HCT116 (cell line): ENCODE data around the gene ADGRG1. TPM values are rescaled to one million over a fixed set of nuclear protein-coding genes. Genes with fewer than 3 reads are reported as not detected.

ENCODE experiments used
- ATAC-seq: fragments of 200-7000 bp; cut with Tn5 transposase; 2 replicates; pipeline ENCODE4 v1.9.1; 2020; ENCODE audit warnings: mild to moderate bottlenecking, moderate library complexity
- BruUV-seq: library from RNA; stranded (reverse); fragments of 400-500 nt; replicated peaks from 2 replicates; lab custom pipeline; 2021; lab: Mats Ljungman, UMichigan
- CTCF ChIA-PET: fragments of 300-600 bp; sonication (Branson Sonifier 250); formaldehyde crosslinking; loops from one replicate; lab custom pipeline; 2021; ENCODE audit warnings: antibody characterized with exemption; lab: Charles Lee
- POLR2A ChIA-PET: fragments of 300-600, 350-600 bp; sonication (Branson Sonifier 250); formaldehyde crosslinking; loops from one replicate; lab custom pipeline; 2021; ENCODE audit warnings: antibody characterized with exemption; lab: Charles Lee
- RAD21 ChIA-PET, 2 experiments: fragments of 300-600 bp; sonication (Branson Sonifier 250); formaldehyde crosslinking; loops; one replicate each; lab custom pipeline; 2023; ENCODE audit warnings: low total read pairs in 2 of 2; ENCODE audit not compliant: uncharacterized antibody in 2 of 2, unreplicated experiment in 2 of 2, low non-redundant PET in 1 of 2; lab: Charles Lee
- DNase-seq: peaks from one replicate; pipeline ENCODE4 v3.0.0-alpha.2; 2010; ENCODE audit warnings: low read depth, low spot score
- H2AFZ ChIP-seq: fragments of 200-600 bp; shearing (Covaris generic), sonication (generic); 2 replicates; pipeline ENCODE4 v1.6.1; 2017; ENCODE audit warnings: low read depth, mixed run types, mixed read lengths, antibody characterized with exemption, low read length; ENCODE audit not compliant: poor library complexity, severe bottlenecking
- H3K27ac ChIP-seq: 2 replicates; pipeline ENCODE4 v1.5.1; 2012; ENCODE audit warnings: low read depth, low read length
- H3K27me3 ChIP-seq: fragments of 200-600 bp; sonication (generic); 2 replicates; pipeline ENCODE4 v1.6.1; 2016; ENCODE audit warnings: mixed run types, low read length, mixed read lengths; ENCODE audit not compliant: insufficient read depth
- H3K36me3 ChIP-seq, 2 experiments: fragments of 200-500 bp in 1 of 2; fragments of 200-600 bp in 1 of 2; sonication (Bioruptor generic) in 1 of 2; sonication (generic) in 1 of 2; 2 replicates each; pipeline versions ENCODE4 v1.5.1 to v1.6.1; 2014 to 2016; ENCODE audit warnings: low read length in 2 of 2, inconsistent platforms in 1 of 2, mixed read lengths in 1 of 2, mixed run types in 1 of 2; ENCODE audit not compliant: insufficient read depth in 2 of 2, control insufficient read depth in 1 of 2
- H3K4me1 ChIP-seq, 2 experiments: fragments of 200-600 bp in 1 of 2; sonication (generic) in 1 of 2; 2 replicates each; pipeline versions ENCODE4 v1.5.1 to v1.6.1; 2012 to 2017; ENCODE audit warnings: low read length in 2 of 2, inconsistent platforms in 1 of 2, mild to moderate bottlenecking in 1 of 2, mixed read lengths in 1 of 2, mixed run types in 1 of 2, moderate library complexity in 1 of 2; ENCODE audit not compliant: insufficient read depth in 2 of 2, control insufficient read depth in 1 of 2
- H3K4me2 ChIP-seq: fragments of 200-600 bp; sonication (generic); 2 replicates; pipeline ENCODE4 v1.6.1; 2017; ENCODE audit warnings: mixed run types, low read length, mixed read lengths
- H3K4me3 ChIP-seq, 2 experiments: fragments of 200-600 bp in 1 of 2; sonication (generic) in 1 of 2; replicated peaks in 1 of 2; 2 replicates each; pipeline ENCODE4 v1.5.1; 2011 to 2016; ENCODE audit warnings: low read length in 2 of 2, control low read depth in 1 of 2, low read depth in 1 of 2, mild to moderate bottlenecking in 1 of 2, mixed read lengths in 1 of 2, mixed run types in 1 of 2
- H3K79me2 ChIP-seq: fragments of 200-600 bp; sonication (generic); 2 replicates; pipeline ENCODE4 v1.6.1; 2017; ENCODE audit warnings: mild to moderate bottlenecking, mixed run types, low read length, moderate library complexity, mixed read lengths; ENCODE audit not compliant: insufficient read depth
- H3K9ac ChIP-seq: fragments of 200-600 bp; sonication (generic); 2 replicates; pipeline ENCODE4 v1.6.1; 2016; ENCODE audit warnings: low read length, mixed read lengths
- H3K9me2 ChIP-seq: fragments of 200-600 bp; sonication (generic), shearing (Covaris generic); 2 replicates; pipeline ENCODE4 v1.6.1; 2017; ENCODE audit warnings: mixed run types, mild to moderate bottlenecking, moderate library complexity; ENCODE audit not compliant: insufficient read depth
- H3K9me3 ChIP-seq, 2 experiments: fragments of 200-500 bp in 1 of 2; fragments of 200-600 bp in 1 of 2; sonication (Bioruptor generic) in 1 of 2; sonication (generic) in 1 of 2; 2 replicates each; pipeline ENCODE4 v1.6.1; 2014 to 2017; ENCODE audit warnings: low read length in 2 of 2, mixed read lengths in 2 of 2, inconsistent platforms in 1 of 2, low read depth in 1 of 2, mild to moderate bottlenecking in 1 of 2, mixed run types in 1 of 2, moderate library complexity in 1 of 2; ENCODE audit not compliant: control insufficient read depth in 1 of 2, insufficient read depth in 1 of 2
- H4K20me1 ChIP-seq: fragments of 200-600 bp; sonication (generic), shearing (Covaris generic); 2 replicates; pipeline ENCODE4 v1.6.1; 2017; ENCODE audit warnings: mixed run types, mild to moderate bottlenecking, moderate library complexity; ENCODE audit not compliant: insufficient read depth
- EGR1 ChIP-seq: IDR thresholded peaks from 2 replicates; pipeline ENCODE4 v1.6.1; 2012; ENCODE audit warnings: low read depth
- ELF1 ChIP-seq: IDR thresholded peaks from 2 replicates; pipeline ENCODE4 v1.6.1; 2012; ENCODE audit warnings: low read depth, borderline replicate concordance
- EZH2phosphoT487 ChIP-seq: fragments of 200-600 bp; IDR thresholded peaks from 2 replicates; pipeline ENCODE4 v1.6.1; 2018; ENCODE audit warnings: antibody characterized with exemption, borderline replicate concordance
- POLR2AphosphoS5 ChIP-seq: IDR thresholded peaks from 2 replicates; pipeline ENCODE4 v1.6.1; 2011; ENCODE audit warnings: mild to moderate bottlenecking, low read depth, low read length, moderate library complexity
- REST ChIP-seq: IDR thresholded peaks from 2 replicates; pipeline ENCODE4 v1.6.1; 2012; ENCODE audit warnings: low read depth
- SP1 ChIP-seq: IDR thresholded peaks from 2 replicates; pipeline ENCODE4 v1.6.1; 2012; ENCODE audit warnings: low read depth
- SRF ChIP-seq: IDR thresholded peaks from 2 replicates; pipeline ENCODE4 v1.6.1; 2012; ENCODE audit warnings: low read depth
- TCF7L2 ChIP-seq: IDR thresholded peaks from 2 replicates; pipeline ENCODE4 v1.7.0; 2011; ENCODE audit warnings: borderline replicate concordance, inconsistent platforms; ENCODE audit not compliant: insufficient read depth, insufficient read length; ENCODE audit errors: extremely low read depth
- YY1 ChIP-seq: IDR thresholded peaks from 2 replicates; pipeline ENCODE4 v1.6.1; 2011; ENCODE audit warnings: low read length, low read depth, moderate library complexity, mild to moderate bottlenecking; ENCODE audit not compliant: insufficient replicate concordance; ENCODE audit errors: extremely low read depth
- ZFX ChIP-seq: fragments of 450-650 bp; IDR thresholded peaks from 2 replicates; pipeline ENCODE4 v1.6.1; 2017
- intact Hi-C: fragments of 100-400 bp; cut with micrococcal nuclease; formaldehyde crosslinking; loops from 2 replicates; pipeline ENCODE4 v1.10.0; 2022
- total RNA-seq: library from RNA; stranded (reverse); gene quantifications from one replicate; pipeline ENCODE4 v1.2.1, GENCODE V29; 2021; ENCODE audit not compliant: unreplicated experiment

Gene ADGRG1
- total RNA-seq, 1 experiment from 2014 or later: 36.4 TPM

- Histone ChIP-seq H3K4me2 (peak overlapping the region; percentile 99), H3K27me3 (no peaks in the 10 kb centered on the region), H3K27ac (peak overlapping the region; percentile 90), H3K9ac (peak overlapping the region; percentile 70), H3K9me2 (no peaks in the 10 kb centered on the region)
- CTCF ChIA-PET: interaction anchor here (1.5 to 1.7 kb wide), 2 partner anchors 9 to 29 kb away, joined by 4 to 8 read pairs; partner anchors contain the start of gene ADGRG1
- POLR2A ChIA-PET: interaction anchor here (0.7 to 1.7 kb wide), 8 partner anchors 9 to 115 kb away, joined by 3 to 6 read pairs (median 4); partner anchors contain the start of gene ADGRG1
- ATAC-seq: peak; percentile 86
- no peak for TF ChIP-seq EZH2phosphoT487
- TF ChIP-seq POLR2AphosphoS5: peak; percentile 84
- peak; percentile 42 for TF ChIP-seq YY1
- TF ChIP-seq, all 23 proteins: peak for 2
- no peak for DNase-seq
- Histone ChIP-seq H3K4me1 (peaks cover 53 to 60% of the 10 kb centered on the region in 2 experiments), H4K20me1 (no peaks in the 10 kb centered on the region), H3K79me2 (no peaks in the 10 kb centered on the region), H3K4me3 (peak overlapping the region; percentile 75 to 82), H3K9me3 (no peaks in the 10 kb centered on the region), H3K36me3 (no peaks in the 10 kb centered on the region), H2AFZ (no peak overlapping the region)
- RAD21 ChIA-PET: interaction anchor here in 1 of 2 experiments (0.7 kb wide), 1 partner anchor 123 kb away, joined by 7 read pairs; no protein-coding TSS in a partner anchor
- BruUV-seq: no TSS peak
- intact Hi-C loops: loop anchor here (2.0 kb wide), 1 partner anchor 21 kb away; no protein-coding TSS in a partner anchor
These were observed 8.7 kb upstream of the ADGRG1 start for GRCh38 chr16:57619606-57620334.

DNA sequence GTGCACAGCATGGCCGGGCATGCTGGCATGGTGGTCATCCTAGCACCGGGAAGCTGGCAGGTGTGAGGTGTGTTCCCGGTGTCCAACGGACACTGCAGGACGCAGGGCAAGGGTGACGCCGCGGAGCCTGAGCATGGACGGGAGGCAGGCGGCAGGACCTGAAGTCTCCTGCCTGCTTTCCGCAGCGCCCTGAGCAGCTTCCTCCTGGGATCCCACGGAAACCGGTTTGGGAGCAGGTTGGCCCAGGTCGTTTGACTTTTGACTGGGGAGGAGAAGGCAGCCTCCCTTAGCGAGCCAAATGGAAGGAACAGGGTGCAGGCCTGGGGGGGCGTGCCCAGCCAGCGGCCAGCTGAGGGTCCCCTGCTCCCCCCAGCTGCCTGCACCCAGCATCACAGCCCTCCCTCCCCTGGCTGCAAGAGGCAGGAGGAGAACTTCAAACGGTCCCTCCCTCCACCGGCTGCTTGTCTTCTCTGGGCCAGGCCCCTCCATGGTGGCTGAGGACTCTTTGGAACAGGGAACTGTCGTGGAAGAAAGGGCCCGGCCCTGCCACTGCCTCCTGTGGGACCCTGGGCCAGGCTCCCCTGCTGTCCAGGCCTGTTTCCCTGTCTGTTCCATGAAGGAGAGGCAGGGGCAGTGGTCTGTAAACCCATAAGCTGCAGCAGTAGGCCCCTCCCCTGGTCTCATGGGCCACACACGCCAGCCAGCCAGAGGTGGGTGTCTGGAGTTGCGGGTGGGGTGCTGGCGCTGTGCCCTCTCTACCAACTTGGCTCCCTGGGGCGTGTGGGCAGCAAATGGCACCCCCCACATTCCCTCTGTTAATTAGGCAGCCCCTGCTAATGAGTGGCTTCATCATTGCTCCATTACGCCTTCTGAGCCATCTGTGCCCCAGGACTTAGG is 7.8 kb upstream of the ADGRG1 start:
- Histone ChIP-seq H3K4me2 (peak overlapping the region; percentile 99), H2AFZ (no peak overlapping the region), H3K79me2 (no peaks in the 10 kb centered on the region), H3K27me3 (no peaks in the 10 kb centered on the region), H3K4me3 (peak overlapping the region; percentile 75 to 82), H3K36me3 (no peaks in the 10 kb centered on the region), H3K9ac (peak overlapping the region; percentile 70), H3K27ac (peak overlapping the region; percentile 90), H3K9me2 (no peaks in the 10 kb centered on the region), H3K9me3 (no peaks in the 10 kb centered on the region), H3K4me1 (peaks cover 53 to 60% of the 10 kb centered on the region in 2 experiments), H4K20me1 (no peaks in the 10 kb centered on the region)
- CTCF ChIA-PET: interaction anchor here (1.5 to 1.7 kb wide), 2 partner anchors 8 to 29 kb away, joined by 4 to 8 read pairs; partner anchors contain the start of gene ADGRG1
- RAD21 ChIA-PET: no interaction called here
- intact Hi-C loops: loop anchor here (2.0 kb wide), 1 partner anchor 20 kb away; no protein-coding TSS in a partner anchor
- BruUV-seq: TSS peak; percentile 51
- DNase-seq (no peak), ATAC-seq (peak; percentile 36)
- POLR2A ChIA-PET: interaction anchor here (0.8 to 1.7 kb wide), 7 partner anchors 8 to 115 kb away, joined by 3 to 6 read pairs (median 4); partner anchors contain the start of gene ADGRG1
- no peak for TF ChIP-seq REST
- no peak for TF ChIP-seq ELF1
- TF ChIP-seq SP1: no peak
- TF ChIP-seq ZFX: 0 out of 2 replicates have a peak, but pooled peaks have one; percentile 28
- 0 out of 2 replicates have a peak, but pooled peaks have one; percentile 2 for TF ChIP-seq POLR2AphosphoS5
- no peak for TF ChIP-seq EGR1
- TF ChIP-seq TCF7L2: no peak
- no peak for TF ChIP-seq SRF
